ENCODE measurements around the gene DPPA5. TPM values are rescaled to one million over a fixed set of nuclear protein-coding genes. Genes with fewer than 3 reads are reported as not detected.

DPPA5 gene
- total RNA-seq, 3 donors from 2014 or later (not counting 1 experiment from before 2014, with no cell fraction given) = not detected

GRCh38 chr6:73372516-73372915 lies 18.4 kb upstream of the DPPA5 start:
- Histone ChIP-seq H3K36me3 (ENCODE audit: control insufficient read depth, insufficient read depth, low read length) (no peaks in the 10 kb centered on the region), H3K27me3 (ENCODE audit: control insufficient read depth, insufficient read depth, low read length) (no peaks in the 10 kb centered on the region), H3K4me1 (ENCODE audit: control insufficient read depth, insufficient read depth, low read length) (no peaks in the 10 kb centered on the region), H3K4me3 (ENCODE audit: low read length) (no peak overlapping the region), H3K9me3 (ENCODE audit: control insufficient read depth, insufficient read depth, low read length) (peaks cover 10% of the 10 kb centered on the region), H3K27ac (ENCODE audit: low read length) (no peak overlapping the region)
- TF ChIP-seq CTCF (IDR thresholded peaks at IDR 0.05) = no peak
- intact Hi-C loops (cut with micrococcal nuclease) = no loop called here
- no peak overlapping the region for H3K27ac Mint-ChIP-seq
- ATAC-seq (no peak), DNase-seq (no peak)
- H3K4me3 Mint-ChIP-seq = no peak overlapping the region
- H3K27me3 Mint-ChIP-seq (ENCODE audit: low read depth in 2 of 2) = no peaks in the 10 kb centered on the region
- H3K36me3 Mint-ChIP-seq = no peaks in the 10 kb centered on the region
- H3K4me1 Mint-ChIP-seq = no peaks in the 10 kb centered on the region
- no peaks in the 10 kb centered on the region for H3K9me3 Mint-ChIP-seq
- WGBS (ENCODE audit: insufficient coverage) = 91% methylated on average over 10 of the region's 10 CpGs

GRCh38 chr6:73371984-73372383 lies 17.9 kb upstream of the DPPA5 start:
- Histone ChIP-seq H3K9me3 (ENCODE audit: control insufficient read depth, insufficient read depth, low read length) (peaks cover 10% of the 10 kb centered on the region), H3K4me3 (ENCODE audit: low read length) (no peak overlapping the region), H3K4me1 (ENCODE audit: control insufficient read depth, insufficient read depth, low read length) (no peaks in the 10 kb centered on the region), H3K36me3 (ENCODE audit: control insufficient read depth, insufficient read depth, low read length) (no peaks in the 10 kb centered on the region), H3K27me3 (ENCODE audit: control insufficient read depth, insufficient read depth, low read length) (no peaks in the 10 kb centered on the region), H3K27ac (ENCODE audit: low read length) (no peak overlapping the region)
- intact Hi-C loops (cut with micrococcal nuclease) = no loop called here
- 90% methylated on average over 3 of the region's 4 CpGs for WGBS (ENCODE audit: insufficient coverage)
- H3K36me3 Mint-ChIP-seq = no peaks in the 10 kb centered on the region
- H3K27me3 Mint-ChIP-seq (ENCODE audit: low read depth in 2 of 2) = no peaks in the 10 kb centered on the region
- no peak overlapping the region for H3K27ac Mint-ChIP-seq
- H3K4me1 Mint-ChIP-seq = no peaks in the 10 kb centered on the region
- H3K9me3 Mint-ChIP-seq = no peaks in the 10 kb centered on the region
- no peak for TF ChIP-seq CTCF (IDR thresholded peaks at IDR 0.05)
- DNase-seq (no peak), ATAC-seq (no peak)
- no peak overlapping the region for H3K4me3 Mint-ChIP-seq

- H3K27ac ChIP-seq (ENCODE audit: low read length) = no peak within 1 kb of the TSS
- TF ChIP-seq CTCF (IDR thresholded peaks at IDR 0.05) = no peak
- Mint-ChIP-seq H3K4me1 (no peaks in the 10 kb centered on the region), H3K9me3 (no peaks in the 10 kb centered on the region), H3K27ac (no peak within 1 kb of the TSS), H3K4me3 (no peak within 1 kb of the TSS), H3K27me3 (ENCODE audit: low read depth in 2 of 2) (no peaks in the 10 kb centered on the region), H3K36me3 (no peaks in the 10 kb centered on the region)
- H3K36me3 ChIP-seq (ENCODE audit: control insufficient read depth, insufficient read depth, low read length) = no peaks in the 10 kb centered on the region
- WGBS (ENCODE audit: insufficient coverage) = 94% methylated on average over 36 of the region's 36 CpGs
- intact Hi-C loops (cut with micrococcal nuclease) = no loop called here
- no peaks in the 10 kb centered on the region for H3K27me3 ChIP-seq (ENCODE audit: control insufficient read depth, insufficient read depth, low read length)
- H3K4me1 ChIP-seq (ENCODE audit: control insufficient read depth, insufficient read depth, low read length) = no peaks in the 10 kb centered on the region
- no peak for ATAC-seq
- H3K9me3 ChIP-seq (ENCODE audit: control insufficient read depth, insufficient read depth, low read length) = peaks cover 10% of the 10 kb centered on the region
- no peak within 1 kb of the TSS for H3K4me3 ChIP-seq (ENCODE audit: low read length)
- DNase-seq = no peak
Observed at GRCh38 chr6:73369563-73369962, 15.5 kb upstream of the DPPA5 start, which contains the start of gene OOEP. Gene OOEP, minus strand, starts transcription at chr6:73369897. Its CDS starts 105 bp downstream, at chr6:73369792.

- 94% methylated on average over 14 of the region's 14 CpGs for WGBS (ENCODE audit: insufficient coverage)
- Mint-ChIP-seq H3K4me1 (no peaks in the 10 kb centered on the region), H3K27ac (no peak overlapping the region), H3K9me3 (no peaks in the 10 kb centered on the region), H3K27me3 (ENCODE audit: low read depth in 2 of 2) (no peaks in the 10 kb centered on the region), H3K4me3 (no peak overlapping the region), H3K36me3 (no peaks in the 10 kb centered on the region)
- DNase-seq (no peak), ATAC-seq (no peak)
- intact Hi-C loops (cut with micrococcal nuclease) = no loop called here
- H3K27me3 ChIP-seq (ENCODE audit: control insufficient read depth, insufficient read depth, low read length) = no peaks in the 10 kb centered on the region
- no peaks in the 10 kb centered on the region for H3K36me3 ChIP-seq (ENCODE audit: control insufficient read depth, insufficient read depth, low read length)
- no peak for TF ChIP-seq CTCF (IDR thresholded peaks at IDR 0.05)
- no peaks in the 10 kb centered on the region for H3K4me1 ChIP-seq (ENCODE audit: control insufficient read depth, insufficient read depth, low read length)
- H3K4me3 ChIP-seq (ENCODE audit: low read length) = no peak overlapping the region
- peaks cover 10% of the 10 kb centered on the region for H3K9me3 ChIP-seq (ENCODE audit: control insufficient read depth, insufficient read depth, low read length)
- no peak overlapping the region for H3K27ac ChIP-seq (ENCODE audit: low read length)
Observed at GRCh38 chr6:73369157-73369556, 15.1 kb upstream of the DPPA5 start.

All from natural killer cell (primary cell).